ENCODE measurements around the gene TINAG. TPM values are rescaled to one million over a fixed set of nuclear protein-coding genes. Genes with fewer than 3 reads are reported as not detected.

TINAG gene
- total RNA-seq, 2 experiments from 2014 or later, result not detected

- ChIA-PET POLR2A (no interaction called here), CTCF (ENCODE audit: unreplicated experiment) (no interaction called here)
- H3K4me1 ChIP-seq (ENCODE audit: insufficient read depth, low read length, poor library complexity, severe bottlenecking), result no peaks in the 10 kb centered on the region
- H3K4me2 ChIP-seq (ENCODE audit: low read length), result no peak overlapping the region
- H3K36me3 ChIP-seq (ENCODE audit: insufficient read depth, low read length), result no peaks in the 10 kb centered on the region
- H3K9me2 ChIP-seq (ENCODE audit: insufficient read depth, low read length), result no peaks in the 10 kb centered on the region
- intact Hi-C loops (cut with micrococcal nuclease; ENCODE audit: unreplicated experiment), result no loop called here
- H3K27ac ChIP-seq (ENCODE audit: low read depth, low read length, poor library complexity, severe bottlenecking), result no peak overlapping the region
- no peak overlapping the region for H3K4me3 ChIP-seq (ENCODE audit: low read depth, low read length, poor library complexity, severe bottlenecking)
- no peaks in the 10 kb centered on the region for H3K79me2 ChIP-seq (ENCODE audit: insufficient read depth, low read depth, low read length)
- DNase-seq (ENCODE audit: low spot score), result peak; percentile 26
- TF ChIP-seq CTCF (conservative IDR thresholded peaks at IDR 0.05; ENCODE audit: low read length) (peak; percentile 74), EZH2phosphoT487 (IDR thresholded peaks at IDR 0.05; ENCODE audit: borderline replicate concordance, low read depth, low read length) (no peak)
- no peaks in the 10 kb centered on the region for H4K20me1 ChIP-seq (ENCODE audit: insufficient read depth, low read length)
- no peaks in the 10 kb centered on the region for H3K9me3 ChIP-seq (ENCODE audit: low read length)
- no peak overlapping the region for H2AFZ ChIP-seq (ENCODE audit: low read length)
- BruUV-seq (replicated peaks), result no TSS peak
Measured at GRCh38 chr6:54267798-54268197, 40.4 kb upstream of the TINAG start.

- Histone ChIP-seq H3K79me2 (ENCODE audit: insufficient read depth, low read depth, low read length) (no peaks in the 10 kb centered on the region), H3K4me2 (ENCODE audit: low read length) (no peak overlapping the region), H3K9me3 (ENCODE audit: low read length) (no peaks in the 10 kb centered on the region), H3K4me3 (ENCODE audit: low read depth, low read length, poor library complexity, severe bottlenecking) (no peak overlapping the region), H4K20me1 (ENCODE audit: insufficient read depth, low read length) (no peaks in the 10 kb centered on the region), H3K9me2 (ENCODE audit: insufficient read depth, low read length) (no peaks in the 10 kb centered on the region), H2AFZ (ENCODE audit: low read length) (no peak overlapping the region), H3K4me1 (ENCODE audit: insufficient read depth, low read length, poor library complexity, severe bottlenecking) (no peaks in the 10 kb centered on the region), H3K27ac (ENCODE audit: low read depth, low read length, poor library complexity, severe bottlenecking) (no peak overlapping the region), H3K36me3 (ENCODE audit: insufficient read depth, low read length) (no peaks in the 10 kb centered on the region)
- intact Hi-C loops (cut with micrococcal nuclease; ENCODE audit: unreplicated experiment), result no loop called here
- ChIA-PET CTCF (ENCODE audit: unreplicated experiment) (no interaction called here), POLR2A (no interaction called here)
- no peak for DNase-seq (ENCODE audit: low spot score)
- no TSS peak for BruUV-seq (replicated peaks)
- TF ChIP-seq CTCF (conservative IDR thresholded peaks at IDR 0.05; ENCODE audit: low read length) (no peak), EZH2phosphoT487 (IDR thresholded peaks at IDR 0.05; ENCODE audit: borderline replicate concordance, low read depth, low read length) (no peak)
Measured at GRCh38 chr6:54273214-54273820, 34.9 kb upstream of the TINAG start.

- Histone ChIP-seq H3K9me3 (ENCODE audit: low read length) (no peaks in the 10 kb centered on the region), H3K4me1 (ENCODE audit: insufficient read depth, low read length, poor library complexity, severe bottlenecking) (no peaks in the 10 kb centered on the region), H4K20me1 (ENCODE audit: insufficient read depth, low read length) (no peaks in the 10 kb centered on the region), H3K27ac (ENCODE audit: low read depth, low read length, poor library complexity, severe bottlenecking) (no peak overlapping the region), H3K36me3 (ENCODE audit: insufficient read depth, low read length) (no peaks in the 10 kb centered on the region), H3K4me2 (ENCODE audit: low read length) (no peak overlapping the region), H3K4me3 (ENCODE audit: low read depth, low read length, poor library complexity, severe bottlenecking) (no peak overlapping the region), H3K9me2 (ENCODE audit: insufficient read depth, low read length) (no peaks in the 10 kb centered on the region), H2AFZ (ENCODE audit: low read length) (no peak overlapping the region), H3K79me2 (ENCODE audit: insufficient read depth, low read depth, low read length) (no peaks in the 10 kb centered on the region)
- POLR2A ChIA-PET, result no interaction called here
- CTCF ChIA-PET (ENCODE audit: unreplicated experiment), result no interaction called here
- no peak for TF ChIP-seq EZH2phosphoT487 (IDR thresholded peaks at IDR 0.05; ENCODE audit: borderline replicate concordance, low read depth, low read length)
- no peak for TF ChIP-seq CTCF (conservative IDR thresholded peaks at IDR 0.05; ENCODE audit: low read length)
- intact Hi-C loops (cut with micrococcal nuclease; ENCODE audit: unreplicated experiment), result no loop called here
- no peak for DNase-seq (ENCODE audit: low spot score)
- no TSS peak for BruUV-seq (replicated peaks)
Measured at GRCh38 chr6:54274383-54274782, 33.9 kb upstream of the TINAG start.

Data from OCI-LY7 (cell line).